GM12878 (cell line): ENCODE measurements around the gene HECTD3. TPM values are rescaled to one million over a fixed set of nuclear protein-coding genes. Genes with fewer than 3 reads are reported as not detected.

Experiments
- ATAC-seq: fragments of 200-7000 bp; cut with Tn5 transposase; 3 replicates; pipeline ENCODE4 v1.9.1; 2020; ENCODE audit warnings: mild to moderate bottlenecking, moderate library complexity
- BruUV-seq: library from RNA; stranded (reverse); fragments of 400-500 nt; replicated peaks from 2 replicates; lab custom pipeline; 2021; lab: Mats Ljungman, UMichigan
- CTCF ChIA-PET: fragments of 300-600 bp; sonication (Branson Sonifier 250); formaldehyde crosslinking; extraction: SDS; loops from one replicate; lab custom pipeline; 2021; ENCODE audit warnings: inconsistent platforms; lab: Yijun Ruan, JAX
- POLR2A ChIA-PET: fragments of 350-600 bp; formaldehyde crosslinking; extraction: SDS; loops from one replicate; lab custom pipeline; 2021; ENCODE audit warnings: inconsistent platforms; lab: Charles Lee
- RAD21 ChIA-PET: fragments of 300-600 bp; sonication (Branson Sonifier 250); formaldehyde crosslinking; loops from one replicate; lab custom pipeline; 2023; ENCODE audit warnings: antibody characterized with exemption; ENCODE audit not compliant: unreplicated experiment; lab: Charles Lee
- SMC1A ChIA-PET: fragments of 300-600 bp; sonication (Branson Sonifier 250); formaldehyde crosslinking; loops from one replicate; lab custom pipeline; 2023; ENCODE audit not compliant: unreplicated experiment, uncharacterized antibody; lab: Charles Lee
- DNase-seq: peaks from one replicate; pipeline ENCODE4 v3.0.0-alpha.2; 2011; ENCODE audit warnings: low read depth, low spot score
- FAIRE-seq: peaks from 3 replicates; lab custom pipeline; 2011; peaks lifted over from hg19 to GRCh38; lab: Jason Lieb, UNC
- H2AFZ ChIP-seq: 2 replicates; pipeline ENCODE4 v1.6.0; 2011; ENCODE audit warnings: low read depth, low read length, control low read depth; ENCODE audit not compliant: control insufficient read depth
- H3K27ac ChIP-seq: 2 replicates; pipeline ENCODE4 v1.5.1; 2011; ENCODE audit warnings: control low read depth; ENCODE audit not compliant: control insufficient read depth, insufficient read depth
- H3K27me3 ChIP-seq, 2 experiments: replicated peaks in 1 of 2; 2 replicates each; pipeline versions ENCODE4 v1.6.0 to v1.6.1; 2011; ENCODE audit warnings: low read length in 1 of 2; ENCODE audit not compliant: control insufficient read depth in 2 of 2, insufficient read depth in 2 of 2
- H3K36me3 ChIP-seq, 2 experiments: 2 replicates each; pipeline ENCODE4 v1.5.1; 2011; ENCODE audit warnings: low read length in 1 of 2; ENCODE audit not compliant: control insufficient read depth in 2 of 2, insufficient read depth in 2 of 2
- H3K4me1 ChIP-seq: 2 replicates; pipeline ENCODE4 v1.6.1; 2011; ENCODE audit warnings: mild to moderate bottlenecking, low read length, moderate library complexity, mixed read lengths; ENCODE audit not compliant: control insufficient read depth, insufficient read depth
- H3K4me2 ChIP-seq: 2 replicates; pipeline ENCODE4 v1.6.0; 2011; ENCODE audit warnings: control low read depth; ENCODE audit not compliant: control insufficient read depth, insufficient read depth
- H3K4me3 ChIP-seq: fragments of 200-600 bp; sonication (generic); 2 replicates; pipeline ENCODE4 v1.5.1; 2016
- H3K79me2 ChIP-seq: 2 replicates; pipeline ENCODE4 v1.6.0; 2011; ENCODE audit warnings: low read length; ENCODE audit not compliant: control insufficient read depth, insufficient read depth
- H3K9ac ChIP-seq: 2 replicates; pipeline ENCODE4 v1.8.0; 2011; ENCODE audit warnings: low read length, control low read depth, mixed read lengths; ENCODE audit not compliant: control insufficient read depth, insufficient read depth
- H3K9me3 ChIP-seq: replicated peaks from 3 replicates; pipeline ENCODE4 v1.5.1; 2011; ENCODE audit warnings: mild to moderate bottlenecking, low read length; ENCODE audit not compliant: control insufficient read depth, insufficient read depth
- H4K20me1 ChIP-seq: 2 replicates; pipeline ENCODE4 v1.6.0; 2011; ENCODE audit not compliant: control insufficient read depth, insufficient read depth
- BRCA1 ChIP-seq: IDR thresholded peaks from 2 replicates; pipeline ENCODE4 v1.6.1; 2011; ENCODE audit warnings: low read depth, low read length, improper control_type of control experiment
- E2F8 ChIP-seq: fragments of 450-650 bp; IDR thresholded peaks from 2 replicates; pipeline ENCODE4 v1.6.1; 2018; ENCODE audit warnings: mild to moderate bottlenecking, low read depth, moderate library complexity; ENCODE audit not compliant: partially characterized antibody
- JUND ChIP-seq: IDR thresholded peaks from 2 replicates; pipeline ENCODE4 v1.6.1; 2012; ENCODE audit warnings: low read depth, mild to moderate bottlenecking, low read length, improper control_type of control experiment, moderate library complexity
- MTA2 ChIP-seq: fragments of 450-650 bp; IDR thresholded peaks from 2 replicates; pipeline ENCODE4 v1.6.1; 2016; ENCODE audit warnings: low read depth, mild to moderate bottlenecking, moderate library complexity
- MYC ChIP-seq: IDR thresholded peaks from 2 replicates; pipeline ENCODE4 v1.6.1; 2011; ENCODE audit warnings: mild to moderate bottlenecking, low read length, moderate library complexity, inconsistent platforms; ENCODE audit not compliant: insufficient read depth, insufficient replicate concordance, insufficient read length, severe bottlenecking
- RB1 ChIP-seq: fragments of 450-650 bp; formaldehyde crosslinking; IDR thresholded peaks from 2 replicates; pipeline ENCODE4 v1.6.1; 2017; ENCODE audit warnings: mild to moderate bottlenecking, borderline replicate concordance
- RUNX3 ChIP-seq: IDR thresholded peaks from 2 replicates; pipeline ENCODE4 v1.6.1; 2012; ENCODE audit warnings: low read length, inconsistent platforms
- SMAD5 ChIP-seq: IDR thresholded peaks from 2 replicates; pipeline ENCODE4 v1.6.1; 2016; ENCODE audit warnings: antibody characterized with exemption, low read depth
- SP1 ChIP-seq: IDR thresholded peaks from one replicate; pipeline ENCODE4 v1.6.1; 2011; ENCODE audit warnings: low read depth, low read length
- SPI1 ChIP-seq: IDR thresholded peaks from 2 replicates; pipeline ENCODE4 v1.6.1; 2011; ENCODE audit warnings: low read depth, mild to moderate bottlenecking, low read length, moderate library complexity, borderline replicate concordance; ENCODE audit not compliant: insufficient read depth
- SRF ChIP-seq, 2 experiments: IDR thresholded peaks; 2 replicates each; pipeline ENCODE4 v1.6.1; 2011; ENCODE audit warnings: low read depth in 2 of 2, low read length in 2 of 2, mild to moderate bottlenecking in 1 of 2, moderate library complexity in 1 of 2
- YY1 ChIP-seq: IDR thresholded peaks from 2 replicates; pipeline ENCODE4 v1.6.1; 2011; ENCODE audit warnings: low read depth, mild to moderate bottlenecking, low read length
- ZBED1 ChIP-seq: IDR thresholded peaks from 2 replicates; pipeline ENCODE4 v1.6.1; 2016; ENCODE audit warnings: borderline replicate concordance
- ZBTB11 ChIP-seq: fragments of 450-650 bp; formaldehyde crosslinking; IDR thresholded peaks from 2 replicates; pipeline ENCODE4 v1.5.0; 2022; ENCODE audit warnings: mild to moderate bottlenecking, missing genetic modification characterization
- ZNF24 ChIP-seq: fragments of 450-650 bp; IDR thresholded peaks from 2 replicates; pipeline ENCODE4 v1.6.1; 2017; ENCODE audit warnings: antibody characterized with exemption, mild to moderate bottlenecking
- ZNF384 ChIP-seq: IDR thresholded peaks from 2 replicates; pipeline ENCODE4 v1.6.1; 2012; ENCODE audit warnings: low read depth, mild to moderate bottlenecking, low read length, improper control_type of control experiment, borderline replicate concordance
- WGBS: methylation state at CpG from one replicate; pipeline ENCODE4 v1.1.6; 2016; ENCODE audit warnings: low lambda C conversion rate; ENCODE audit not compliant: insufficient replicate concordance, insufficient coverage; ENCODE audit errors: missing lambda C conversion rate; 5-methylcytosine and 5-hydroxymethylcytosine counted together
- in situ Hi-C: fragments of 300-500 bp; cut with MboI; formaldehyde crosslinking; loops from 9 replicates; pipeline ENCODE4 v1.14.3; 2018; ENCODE audit warnings: mixed read lengths
- intact Hi-C: fragments of 100-400 bp; cut with micrococcal nuclease; formaldehyde crosslinking; loops from one replicate; pipeline ENCODE4 v1.14.2; 2022; ENCODE audit not compliant: unreplicated experiment
- polyA plus RNA-seq, 11 experiments: library from polyadenylated mRNA; depleted of rRNA in 4 of 11; unstranded in 6 of 11; stranded (reverse) in 5 of 11; fragments of >200 nt; fragmentation: Nextera tagmentation in 4 of 11; fragmentation: Illumina TruSeq in 1 of 11; extraction: Ambion mirVana in 4 of 11; extraction: Trizol in 1 of 11; gene quantifications; 1 replicate in 1 of 11; 2 replicates in 10 of 11; pipeline versions ENCODE4 v1.2.1 to v1.2.3, GENCODE V29; 2011 to 2016; ENCODE audit warnings: inconsistent platforms in 2 of 11, missing spikeins in 2 of 11, low read depth in 1 of 11
- total RNA-seq, 4 experiments: library from RNA; depleted of rRNA in 3 of 4; stranded (reverse); fragments of >200 nt in 3 of 4; fragmentation: Illumina TruSeq in 1 of 4; extraction: Trizol in 1 of 4; gene quantifications; 2 replicates each; pipeline versions ENCODE4 v1.2.1 to v1.2.3, GENCODE V29; 2013 to 2021

Gene HECTD3
- total and polyA plus RNA-seq, 10 of the 15 experiments (the other 5 are each of a cell fraction or from before 2014, with no cell fraction given), result 3.4 to 30.4 (median 22.6) TPM

GRCh38 chr1:45035631-45036301 lies 24.6 kb upstream of the HECTD3 start (continued):
- TF ChIP-seq ZBTB11 (CRISPR knock-in tag), result no peak
- no peak for TF ChIP-seq SP1
- no peak for TF ChIP-seq RB1
- TF ChIP-seq SRF (IDR thresholded peaks at IDR 0.05; ENCODE audit: low read depth in 2 of 2, low read length in 2 of 2), result no peak

DNA sequence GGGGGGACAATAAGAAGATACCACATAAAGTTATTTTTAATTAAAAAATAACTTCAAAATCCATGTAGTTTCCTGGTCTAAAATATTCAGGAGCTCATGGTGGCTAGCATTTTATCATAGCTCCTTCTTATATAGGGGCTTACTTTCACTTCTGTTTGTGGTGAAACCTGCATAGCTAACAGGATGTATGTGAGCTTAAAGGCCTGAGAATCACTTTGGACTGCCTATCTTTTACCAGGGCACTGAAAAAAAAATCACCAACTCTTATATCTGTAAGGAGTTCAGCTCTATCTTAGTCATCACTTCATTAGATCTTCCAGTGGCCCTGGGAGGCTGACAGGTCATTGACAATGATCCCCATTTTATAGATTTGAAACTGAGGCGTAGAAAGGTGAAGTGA lies 22.2 kb upstream of the HECTD3 start:
- FAIRE-seq (no peak), ATAC-seq (peak; percentile 87), DNase-seq (no peak)
- no TSS peak for BruUV-seq
- Histone ChIP-seq H3K27ac (no peak overlapping the region), H4K20me1 (no peaks in the 10 kb centered on the region), H3K4me1 (peaks cover 4% of the 10 kb centered on the region)
- RAD21 ChIA-PET, result interaction anchor here (0.7 to 1.7 kb wide), 8 partner anchors 8 to 466 kb away, joined by 3 to 15 read pairs (median 4); partner anchors contain the start of genes CCDC163, HECTD3 and UROD
- 100% methylated on average over 1 of the region's 1 CpG for WGBS
- POLR2A ChIA-PET, result interaction anchor here (0.7 to 1.9 kb wide), 5 partner anchors 17 to 437 kb away, joined by 3 to 10 read pairs (median 3); no protein-coding TSS in a partner anchor
- no peak for TF ChIP-seq JUND
- no peak for TF ChIP-seq ZNF384
- TF ChIP-seq SMAD5, result no peak
- no peak for TF ChIP-seq BRCA1
- TF ChIP-seq SPI1, result peak; percentile 45; the same call in 1 of the 2 replicates
- no peak for TF ChIP-seq E2F8
- TF ChIP-seq YY1, result no peak
- no peak for TF ChIP-seq MTA2
- TF ChIP-seq ZBED1, result no peak
- peak; percentile 70 for TF ChIP-seq RUNX3
- TF ChIP-seq ZNF24, result peak; percentile 72
- no peak for TF ChIP-seq MYC
- TF ChIP-seq, all 136 proteins: peak for 3
- Histone ChIP-seq H3K79me2 (no peaks in the 10 kb centered on the region), H3K36me3 (no peaks in the 10 kb centered on the region), H3K27me3 (no peaks in the 10 kb centered on the region), H3K4me2 (no peak overlapping the region), H3K9ac (no peak overlapping the region), H3K4me3 (no peak overlapping the region), H3K9me3 (no peaks in the 10 kb centered on the region), H2AFZ (no peak overlapping the region)
- CTCF ChIA-PET, result interaction anchor here (0.5 to 1.9 kb wide), 5 partner anchors 15 to 269 kb away, joined by 3 to 6 read pairs (median 5); no protein-coding TSS in a partner anchor
- in situ Hi-C loops, result no loop called here
- intact Hi-C loops, result no loop called here
- SMC1A ChIA-PET, result interaction anchor here (0.6 to 2.4 kb wide), 8 partner anchors 9 to 437 kb away, joined by 3 to 20 read pairs (median 4); partner anchors contain the start of genes HECTD3 and UROD
